HG03342 (cell line): ENCODE data around the gene C4orf46.
"Not testable (repeated sequence)": the region's sequence is repeated elsewhere in the genome, so short reads cannot be mapped to it uniquely, and the experiment has no call there.

Experiments
- ATAC-seq: cut with Tn5 transposase; IDR thresholded peaks from one replicate; pipeline ENCODE4 v1.9.1; 2021; ENCODE audit warnings: mild to moderate bottlenecking, moderate library complexity; ENCODE audit not compliant: unreplicated experiment

C4orf46 gene

GRCh38 chr4:158671665-158671914 lies at the start of gene C4orf46:
C4orf46 (minus strand) TSS chr4:158671887; CDS start chr4:158671801, 86 bp downstream.
- peak; percentile 1 for ATAC-seq

- no peak for ATAC-seq
Measured at GRCh38 chr4:158715802-158716201, 44.1 kb upstream of the C4orf46 start.

GRCh38 chr4:158714937-158715336 lies 43.2 kb upstream of the C4orf46 start:
- ATAC-seq: no peak

- ATAC-seq: not testable (repeated sequence)
Measured at GRCh38 chr4:158712622-158713021, 40.9 kb upstream of the C4orf46 start.

GRCh38 chr4:158710814-158711213 lies 39.1 kb upstream of the C4orf46 start:
- ATAC-seq: no peak

GRCh38 chr4:158704274-158704673 lies 32.6 kb upstream of the C4orf46 start:
- no peak for ATAC-seq

- no peak for ATAC-seq
Measured at GRCh38 chr4:158688813-158689212, 17.1 kb upstream of the C4orf46 start.

GRCh38 chr4:158682066-158682465 lies 10.4 kb upstream of the C4orf46 start:
- ATAC-seq: no peak

- no peak for ATAC-seq
Measured at GRCh38 chr4:158681629-158682028, 9.9 kb upstream of the C4orf46 start.

GRCh38 chr4:158678767-158679166 lies 7.1 kb upstream of the C4orf46 start:
- no peak for ATAC-seq

- no peak for ATAC-seq
Measured at GRCh38 chr4:158676076-158676475, 4.4 kb upstream of the C4orf46 start.

GRCh38 chr4:158673633-158674032 lies 1.9 kb upstream of the C4orf46 start:
- ATAC-seq: no peak

GRCh38 chr4:158671915-158672806 lies 474 bp upstream of the C4orf46 start, which contains the start of gene ETFDH:
ETFDH (plus strand) TSS chr4:158672296; CDS start chr4:158672457, 161 bp downstream.
- ATAC-seq: peak; percentile 87

- ATAC-seq: peak; percentile 31
Measured at GRCh38 chr4:158670975-158671664, 567 bp downstream of the C4orf46 start.

GRCh38 chr4:158669310-158669709 lies 2.4 kb downstream of the C4orf46 start:
- no peak for ATAC-seq

GRCh38 chr4:158667651-158668198 lies 4.0 kb downstream of the C4orf46 start:
- ATAC-seq: no peak

- no peak for ATAC-seq
Measured at GRCh38 chr4:158666892-158667291, 4.8 kb downstream of the C4orf46 start.

GRCh38 chr4:158664806-158665205 lies 6.9 kb downstream of the C4orf46 start:
- no peak for ATAC-seq

GRCh38 chr4:158663707-158664625 lies 7.7 kb downstream of the C4orf46 start:
- not testable (repeated sequence) for ATAC-seq

- ATAC-seq: not testable (repeated sequence)
Measured at GRCh38 chr4:158663255-158663654, 8.4 kb downstream of the C4orf46 start.

- no peak for ATAC-seq
Measured at GRCh38 chr4:158657291-158657690, 14.4 kb downstream of the C4orf46 start.
